Neural progenitor cell (in vitro differentiated cells): Measurements from ENCODE around the gene SUGCT.
"Not testable (repeated sequence)": the region's sequence is repeated elsewhere in the genome, so short reads cannot be mapped to it uniquely, and the experiment has no call there.

ENCODE experiments used
- EZH2 ChIP-seq: fragments of 200-600 bp; sonication (generic); IDR thresholded peaks from 2 replicates; pipeline ENCODE4 v1.6.1; 2017; ENCODE audit warnings: antibody characterized with exemption, mild to moderate bottlenecking, moderate library complexity
- TF ChIP-seq, protein P1 (sequence below): fragments of 200-600 bp; sonication (generic); IDR thresholded peaks from 2 replicates; pipeline ENCODE4 v1.5.1; 2017; ENCODE audit warnings: antibody characterized with exemption, mild to moderate bottlenecking

DNA sequence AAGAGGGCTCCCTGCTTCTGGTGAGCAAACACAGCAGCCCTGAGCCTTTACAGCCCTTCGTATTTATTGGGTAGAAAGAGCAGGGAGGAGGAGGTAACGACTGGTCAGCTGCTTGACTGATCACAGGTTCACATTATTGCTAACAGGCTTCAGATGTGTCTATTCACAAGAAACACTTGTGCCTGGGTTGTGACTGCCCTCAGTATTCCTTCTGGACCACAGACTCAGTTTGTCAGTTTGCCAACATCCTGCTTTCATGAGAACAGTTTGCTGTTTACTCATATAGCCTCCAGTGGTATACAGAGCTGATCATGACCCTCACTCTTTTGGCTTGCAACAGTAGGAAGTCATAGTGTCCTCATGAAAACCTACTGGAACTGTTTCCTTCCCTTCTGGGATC, 467.5 kb downstream of the SUGCT start:
- TF ChIP-seq, protein P1, sequence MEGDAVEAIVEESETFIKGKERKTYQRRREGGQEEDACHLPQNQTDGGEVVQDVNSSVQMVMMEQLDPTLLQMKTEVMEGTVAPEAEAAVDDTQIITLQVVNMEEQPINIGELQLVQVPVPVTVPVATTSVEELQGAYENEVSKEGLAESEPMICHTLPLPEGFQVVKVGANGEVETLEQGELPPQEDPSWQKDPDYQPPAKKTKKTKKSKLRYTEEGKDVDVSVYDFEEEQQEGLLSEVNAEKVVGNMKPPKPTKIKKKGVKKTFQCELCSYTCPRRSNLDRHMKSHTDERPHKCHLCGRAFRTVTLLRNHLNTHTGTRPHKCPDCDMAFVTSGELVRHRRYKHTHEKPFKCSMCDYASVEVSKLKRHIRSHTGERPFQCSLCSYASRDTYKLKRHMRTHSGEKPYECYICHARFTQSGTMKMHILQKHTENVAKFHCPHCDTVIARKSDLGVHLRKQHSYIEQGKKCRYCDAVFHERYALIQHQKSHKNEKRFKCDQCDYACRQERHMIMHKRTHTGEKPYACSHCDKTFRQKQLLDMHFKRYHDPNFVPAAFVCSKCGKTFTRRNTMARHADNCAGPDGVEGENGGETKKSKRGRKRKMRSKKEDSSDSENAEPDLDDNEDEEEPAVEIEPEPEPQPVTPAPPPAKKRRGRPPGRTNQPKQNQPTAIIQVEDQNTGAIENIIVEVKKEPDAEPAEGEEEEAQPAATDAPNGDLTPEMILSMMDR, result not testable (repeated sequence)
- TF ChIP-seq EZH2, result not testable (repeated sequence)
